SK-N-MC (cell line): ENCODE data around the gene BRPF3.

Experiments used
- EZH2 ChIP-seq: fragments of 200-600 bp; sonication (generic); IDR thresholded peaks from one replicate; pipeline ENCODE4 v1.6.1; 2017; ENCODE audit warnings: antibody characterized with exemption
- FOXP2 ChIP-seq: optimal IDR thresholded peaks from 2 replicates; pipeline ENCODE3; 2011; ENCODE audit warnings: mild to moderate bottlenecking, moderate library complexity; ENCODE audit not compliant: insufficient read depth; ENCODE audit errors: extremely low read length, control extremely low read depth
- POLR2AphosphoS5 ChIP-seq: IDR thresholded peaks from 2 replicates; pipeline ENCODE4 v1.6.1; 2012; ENCODE audit warnings: mild to moderate bottlenecking, low read depth, low read length, borderline replicate concordance

- no peak for TF ChIP-seq POLR2AphosphoS5
- no peak for TF ChIP-seq EZH2
- no peak for TF ChIP-seq FOXP2
Observed at GRCh38 chr6:36195471-36196112, 952 bp upstream of the BRPF3 start.
